ENCODE results near the gene PARS2. TPM values are rescaled to one million over a fixed set of nuclear protein-coding genes. Genes with fewer than 3 reads are reported as not detected.

Gene PARS2
- total RNA-seq, 2 donors from 2014 or later = 2.8 to 3.1 TPM

DNA sequence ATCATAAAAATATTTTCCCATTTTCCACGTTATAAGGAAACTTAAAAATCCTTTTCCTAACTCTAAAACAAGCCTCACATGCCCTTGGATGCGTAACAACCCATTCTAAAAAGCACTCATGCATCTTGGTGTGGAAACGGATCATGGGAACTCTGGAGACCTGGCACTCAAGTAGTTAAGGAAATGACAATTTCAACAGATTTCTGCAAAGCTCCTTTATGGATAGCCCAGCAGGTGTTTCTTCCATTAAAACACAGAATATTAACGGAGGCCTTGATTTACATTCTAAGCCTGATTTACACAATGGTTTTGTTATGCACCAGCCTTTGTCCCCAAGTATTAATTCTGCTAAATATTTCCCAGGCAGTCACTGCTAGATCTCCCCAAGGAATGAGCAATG is 12.9 kb downstream of the PARS2 start:
- Histone ChIP-seq H3K27ac (no peak overlapping the region), H3K4me3 (no peak overlapping the region), H3K36me3 (peaks cover 3% of the 10 kb centered on the region), H3K27me3 (replicated peaks; ENCODE audit: insufficient read depth) (no peaks in the 10 kb centered on the region), H3K4me1 (ENCODE audit: control insufficient read depth in 1 of 2, low read depth in 2 of 2) (no peaks in the 10 kb centered on the region), H3K9me3 (no peaks in the 10 kb centered on the region)
- DNase-seq (ENCODE audit: low spot score) (no peak), ATAC-seq (ENCODE audit: insufficient number of reproducible peaks, low FRiP score, low read depth) (no peak)
- TF ChIP-seq, protein P1, sequence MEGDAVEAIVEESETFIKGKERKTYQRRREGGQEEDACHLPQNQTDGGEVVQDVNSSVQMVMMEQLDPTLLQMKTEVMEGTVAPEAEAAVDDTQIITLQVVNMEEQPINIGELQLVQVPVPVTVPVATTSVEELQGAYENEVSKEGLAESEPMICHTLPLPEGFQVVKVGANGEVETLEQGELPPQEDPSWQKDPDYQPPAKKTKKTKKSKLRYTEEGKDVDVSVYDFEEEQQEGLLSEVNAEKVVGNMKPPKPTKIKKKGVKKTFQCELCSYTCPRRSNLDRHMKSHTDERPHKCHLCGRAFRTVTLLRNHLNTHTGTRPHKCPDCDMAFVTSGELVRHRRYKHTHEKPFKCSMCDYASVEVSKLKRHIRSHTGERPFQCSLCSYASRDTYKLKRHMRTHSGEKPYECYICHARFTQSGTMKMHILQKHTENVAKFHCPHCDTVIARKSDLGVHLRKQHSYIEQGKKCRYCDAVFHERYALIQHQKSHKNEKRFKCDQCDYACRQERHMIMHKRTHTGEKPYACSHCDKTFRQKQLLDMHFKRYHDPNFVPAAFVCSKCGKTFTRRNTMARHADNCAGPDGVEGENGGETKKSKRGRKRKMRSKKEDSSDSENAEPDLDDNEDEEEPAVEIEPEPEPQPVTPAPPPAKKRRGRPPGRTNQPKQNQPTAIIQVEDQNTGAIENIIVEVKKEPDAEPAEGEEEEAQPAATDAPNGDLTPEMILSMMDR (IDR thresholded peaks at IDR 0.05) = no peak

DNA sequence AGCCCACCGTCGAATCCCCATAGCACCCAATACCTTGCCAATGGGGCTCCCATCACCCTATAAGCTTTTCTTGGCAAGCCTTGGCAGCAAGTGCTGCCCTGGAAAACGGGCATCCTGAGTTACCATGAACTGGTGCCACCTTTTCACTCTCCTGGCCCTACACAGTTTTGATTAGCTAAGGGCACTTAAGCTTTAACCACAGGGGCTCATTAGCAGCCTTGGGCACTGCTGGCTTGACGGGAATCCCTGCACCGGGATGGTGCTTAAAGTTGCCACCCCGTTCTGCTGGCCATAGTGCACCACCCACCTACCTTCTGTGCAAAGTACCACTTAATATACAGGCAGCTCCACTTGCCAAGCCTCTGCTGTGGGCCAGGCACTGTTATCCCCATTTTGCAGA is 13.7 kb downstream of the PARS2 start:
- Histone ChIP-seq H3K4me3 (no peak overlapping the region), H3K4me1 (ENCODE audit: control insufficient read depth in 1 of 2, low read depth in 2 of 2) (no peaks in the 10 kb centered on the region), H3K9me3 (no peaks in the 10 kb centered on the region), H3K27me3 (replicated peaks; ENCODE audit: insufficient read depth) (no peaks in the 10 kb centered on the region), H3K36me3 (no peaks in the 10 kb centered on the region), H3K27ac (no peak overlapping the region)
- DNase-seq (ENCODE audit: low spot score) (no peak), ATAC-seq (ENCODE audit: insufficient number of reproducible peaks, low FRiP score, low read depth) (no peak)
- TF ChIP-seq, protein P1 (IDR thresholded peaks at IDR 0.05) = no peak

DNA sequence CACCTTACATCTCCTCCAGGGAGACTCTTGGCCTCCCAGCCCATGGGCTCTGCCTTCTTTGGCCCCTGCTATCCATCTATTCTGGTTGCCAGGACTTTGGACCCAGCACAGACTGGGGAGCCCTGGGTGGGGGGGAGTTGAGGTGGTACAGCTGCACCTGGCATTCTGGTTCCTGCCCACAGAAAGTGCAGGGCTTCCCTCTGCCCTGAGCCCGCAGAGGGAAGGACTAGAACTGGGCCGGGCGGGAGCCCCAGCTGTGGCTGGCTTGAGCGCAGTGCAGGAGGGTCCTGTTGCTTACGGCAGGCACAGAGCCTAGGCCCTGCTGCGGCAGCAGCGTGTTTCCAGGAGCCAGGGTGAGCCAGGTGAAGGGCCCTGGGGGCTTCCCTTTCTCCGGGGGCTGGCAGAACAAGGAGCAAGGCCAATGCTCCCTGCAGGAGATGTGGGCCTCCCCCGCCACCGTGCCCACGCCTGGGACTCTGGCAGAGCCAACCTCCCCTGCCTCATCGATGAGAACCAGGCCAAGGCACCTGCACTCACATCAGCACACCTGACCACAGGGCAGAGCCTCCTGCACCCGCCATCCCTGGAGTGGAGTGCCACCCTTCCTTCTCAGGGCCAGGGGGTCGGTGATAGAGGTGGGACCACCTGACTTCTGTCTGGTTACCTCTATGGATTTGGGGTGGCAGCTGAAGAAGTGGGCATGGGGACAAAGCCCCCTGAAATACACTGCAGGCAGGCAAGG is 16.1 kb downstream of the PARS2 start:
- Histone ChIP-seq H3K27ac (no peak overlapping the region), H3K27me3 (replicated peaks; ENCODE audit: insufficient read depth) (no peaks in the 10 kb centered on the region)
- TF ChIP-seq, protein P1 (IDR thresholded peaks at IDR 0.05) = no peak

GRCh38 chr1:54745864-54746263 is 18.5 kb downstream of the PARS2 start:
- Histone ChIP-seq H3K27me3 (replicated peaks; ENCODE audit: insufficient read depth) (no peaks in the 10 kb centered on the region), H3K4me1 (ENCODE audit: control insufficient read depth in 1 of 2, low read depth in 2 of 2) (no peaks in the 10 kb centered on the region), H3K27ac (no peak overlapping the region), H3K4me3 (no peak overlapping the region), H3K9me3 (no peaks in the 10 kb centered on the region), H3K36me3 (peaks cover 21% of the 10 kb centered on the region)
- ATAC-seq (ENCODE audit: insufficient number of reproducible peaks, low FRiP score, low read depth) (no peak), DNase-seq (ENCODE audit: low spot score) (no peak)
- TF ChIP-seq, protein P1 (IDR thresholded peaks at IDR 0.05) = no peak

More for the DNA sequence above, 16.1 kb downstream of the PARS2 start:
- Histone ChIP-seq H3K4me1 (ENCODE audit: control insufficient read depth in 1 of 2, low read depth in 2 of 2) (no peaks in the 10 kb centered on the region), H3K4me3 (no peak overlapping the region), H3K9me3 (no peaks in the 10 kb centered on the region), H3K36me3 (peaks cover 4% of the 10 kb centered on the region)
- DNase-seq (ENCODE audit: low spot score) (no peak), ATAC-seq (ENCODE audit: insufficient number of reproducible peaks, low FRiP score, low read depth) (no peak)

DNA sequence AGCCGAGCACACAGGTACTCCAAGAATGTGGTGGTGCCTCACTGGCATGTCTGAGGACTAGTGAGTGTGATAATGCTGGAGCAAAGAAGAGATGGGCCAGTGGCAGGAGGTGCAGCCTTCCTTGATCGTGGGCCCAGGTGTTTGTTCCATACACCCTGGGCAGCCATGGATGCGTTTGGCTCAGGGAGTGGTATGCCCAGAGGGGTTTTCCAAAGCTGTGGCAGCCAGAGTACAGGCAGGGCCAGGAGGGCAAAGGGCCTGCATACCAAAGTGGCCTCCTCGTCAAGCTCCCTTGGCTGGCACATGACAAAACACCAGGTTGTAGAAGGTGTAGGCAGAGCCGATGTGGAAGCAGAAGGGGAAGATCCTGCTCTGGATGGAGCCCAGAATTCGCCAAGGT is 19.0 kb downstream of the PARS2 start:
- Histone ChIP-seq H3K27me3 (replicated peaks; ENCODE audit: insufficient read depth) (no peaks in the 10 kb centered on the region), H3K36me3 (peaks cover 27% of the 10 kb centered on the region), H3K9me3 (no peaks in the 10 kb centered on the region), H3K4me1 (ENCODE audit: control insufficient read depth in 1 of 2, low read depth in 2 of 2) (no peaks in the 10 kb centered on the region), H3K27ac (no peak overlapping the region), H3K4me3 (no peak overlapping the region)
- ATAC-seq (ENCODE audit: insufficient number of reproducible peaks, low FRiP score, low read depth) (no peak), DNase-seq (ENCODE audit: low spot score) (no peak)
- TF ChIP-seq, protein P1 (IDR thresholded peaks at IDR 0.05) = no peak
